ENCODE data around the gene REEP1. TPM values are rescaled to one million over a fixed set of nuclear protein-coding genes. Genes with fewer than 3 reads are reported as not detected.

The REEP1 gene
- total and polyA plus RNA-seq, 2 of the 13 experiments (the other 11 are each of a cell fraction or from before 2014, with no cell fraction given) = 0.27 TPM; not detected in 1

GRCh38 chr2:86293612-86294011 lies 43.8 kb downstream of the REEP1 start:
- Histone ChIP-seq H3K79me2 (ENCODE audit: insufficient read depth, low read length) (no peaks in the 10 kb centered on the region), H3K27me3 (ENCODE audit: control insufficient read depth in 1 of 2, insufficient read depth in 2 of 2, low read length in 2 of 2) (no peaks in the 10 kb centered on the region; a peak in 1 of 5 replicates), H3K4me2 (ENCODE audit: low read depth, low read length) (no peak overlapping the region), H3K9ac (ENCODE audit: insufficient read depth, low read depth, low read length) (no peak overlapping the region), H3K27ac (ENCODE audit: extremely low read length, insufficient read depth, low read length) (no peak overlapping the region), H3K4me1 (ENCODE audit: insufficient read depth, low read length) (peaks cover 7% of the 10 kb centered on the region), H3K9me3 (ENCODE audit: low read length) (no peaks in the 10 kb centered on the region), H4K20me1 (ENCODE audit: insufficient read depth, low read length) (no peaks in the 10 kb centered on the region), H3K4me3 (replicated peaks in 1 of 3; ENCODE audit: insufficient read depth in 1 of 3, low read depth in 2 of 3, low read length in 3 of 3) (no peak overlapping the region), H3K36me3 (replicated peaks in 1 of 2; ENCODE audit: control insufficient read depth in 1 of 2, insufficient read depth in 2 of 2, low read length in 2 of 2) (no peaks in the 10 kb centered on the region), H2AFZ (ENCODE audit: low read length) (no peak overlapping the region)
- DNase-seq (ENCODE audit: low spot score) = no peak
- intact Hi-C loops (cut with micrococcal nuclease; ENCODE audit: unreplicated experiment) = loop anchor here (2.0 kb wide), 1 partner anchor 19 kb away; no protein-coding TSS in a partner anchor
- no peak for ATAC-seq
- ChIA-PET CTCF (ENCODE audit: low intra/inter-chr PET ratio, low total read pairs) (no interaction called here), POLR2A (no interaction called here)
- WGBS (ENCODE audit: low lambda C conversion rate) = 0% methylated on average over 3 of the region's 3 CpGs
- no peak for FAIRE-seq
- no TSS peak for BruUV-seq (replicated peaks)
- TF ChIP-seq ZBTB2 (CRISPR knock-in tag; IDR thresholded peaks at IDR 0.05; ENCODE audit: low read depth) (no peak), HIC2 (CRISPR knock-in tag; IDR thresholded peaks at IDR 0.05; ENCODE audit: low read depth) (no peak), ZNF510 (CRISPR knock-in tag; IDR thresholded peaks at IDR 0.05; ENCODE audit: low read depth) (no peak), TRAFD1 (CRISPR knock-in tag; IDR thresholded peaks at IDR 0.05; ENCODE audit: borderline replicate concordance) (no peak), PCBP2 (optimal IDR thresholded peaks at IDR 0.05; ENCODE audit: low read depth, low read length, poor library complexity, severe bottlenecking) (no peak), PRPF4 (IDR thresholded peaks at IDR 0.05; ENCODE audit: low read depth, low read length, poor library complexity, severe bottlenecking) (no peak)
- in situ Hi-C loops (cut with HindIII; ENCODE audit: extremely low pct_ligation_motif_present, low pct_unique_long_range_greater_than_20kb) = no loop called here
